Right ventricle myocardium superior (tissue), 1 donor: ENCODE measurements around the gene ZC3H18. TPM values are rescaled to one million over a fixed set of nuclear protein-coding genes. Genes with fewer than 3 reads are reported as not detected.
"Not testable (repeated sequence)": the region's sequence is repeated elsewhere in the genome, so short reads cannot be mapped to it uniquely, and the experiment has no call there.

Experiments used
- ATAC-seq: fragments of 200-7000 bp; cut with Tn5 transposase; one replicate; pipeline ENCODE4 v1.9.1; 2020; ENCODE audit warnings: mild to moderate bottlenecking; ENCODE audit not compliant: poor library complexity
- DNase-seq: peaks from one replicate; pipeline ENCODE4 v3.0.0-alpha.2; 2020
- intact Hi-C: fragments of 100-400 bp; cut with DNase I; formaldehyde crosslinking; loops from one replicate; pipeline ENCODE4 v1.11.2; 2022
- total RNA-seq: library from RNA; stranded (reverse); fragmentation: NEBNext Ultra II Directional; extraction: Animal tissue kit (Norgen Biotek cat#: 25700); gene quantifications from one replicate; pipeline ENCODE4 v1.2.1, GENCODE V29; 2021
- donor health status: DM: no; HTN: yes; CAD: no; lungs with severe emphysema.

ZC3H18 gene
- total RNA-seq, 1 donor from 2014 or later, result 23.5 TPM

GRCh38 chr16:88593910-88594309, 23.7 kb downstream of the ZC3H18 start:
- intact Hi-C loops, result no loop called here
- DNase-seq, result no peak
- ATAC-seq, result no peak

- ATAC-seq, result no peak
- intact Hi-C loops, result no loop called here
- no peak for DNase-seq
Observed at GRCh38 chr16:88595101-88595500, 24.9 kb downstream of the ZC3H18 start.

- ATAC-seq (no peak), DNase-seq (no peak)
- intact Hi-C loops, result no loop called here
Observed at GRCh38 chr16:88595921-88596320, 25.7 kb downstream of the ZC3H18 start.

- intact Hi-C loops, result no loop called here
- DNase-seq, result no peak
- ATAC-seq, result no peak
Observed at GRCh38 chr16:88596483-88596882, 26.3 kb downstream of the ZC3H18 start.

- DNase-seq, result no peak
- ATAC-seq, result no peak
- intact Hi-C loops, result no loop called here
Observed at GRCh38 chr16:88597856-88598491, 27.8 kb downstream of the ZC3H18 start.

GRCh38 chr16:88599092-88599733, 29.0 kb downstream of the ZC3H18 start:
- intact Hi-C loops, result no loop called here
- ATAC-seq (peak; percentile 74), DNase-seq (peak; percentile 91)

- intact Hi-C loops, result no loop called here
Observed at GRCh38 chr16:88599825-88600538, 29.8 kb downstream of the ZC3H18 start.

GRCh38 chr16:88600539-88600896, 30.3 kb downstream of the ZC3H18 start:
- DNase-seq (no peak), ATAC-seq (no peak)
- intact Hi-C loops, result no loop called here

More at GRCh38 chr16:88599825-88600538, 29.8 kb downstream of the ZC3H18 start:
- ATAC-seq (peak; percentile 50), DNase-seq (peak; percentile 71)

GRCh38 chr16:88601313-88602036, 31.3 kb downstream of the ZC3H18 start:
- DNase-seq, result no peak
- ATAC-seq, result no peak
- intact Hi-C loops, result no loop called here

GRCh38 chr16:88602091-88602490, 31.9 kb downstream of the ZC3H18 start:
- ATAC-seq, result no peak
- no peak for DNase-seq
- intact Hi-C loops, result no loop called here

GRCh38 chr16:88605186-88606147, 35.3 kb downstream of the ZC3H18 start:
- intact Hi-C loops, result no loop called here
- ATAC-seq, result peak; percentile 65
- no peak for DNase-seq

GRCh38 chr16:88606148-88606757, 36.0 kb downstream of the ZC3H18 start:
- intact Hi-C loops, result no loop called here
- DNase-seq (no peak), ATAC-seq (no peak)

- DNase-seq (no peak), ATAC-seq (no peak)
- intact Hi-C loops, result no loop called here
Observed at GRCh38 chr16:88608076-88608475, 37.9 kb downstream of the ZC3H18 start.

- ATAC-seq, intact Hi-C loops, DNase-seq: not testable (repeated sequence)
Observed at GRCh38 chr16:88609426-88609825, 39.2 kb downstream of the ZC3H18 start.

- DNase-seq (no peak), ATAC-seq (no peak)
- intact Hi-C loops, result no loop called here
Observed at GRCh38 chr16:88610080-88610479, 39.9 kb downstream of the ZC3H18 start.

GRCh38 chr16:88610909-88611812, 41.0 kb downstream of the ZC3H18 start:
- ATAC-seq (no peak), DNase-seq (no peak)
- intact Hi-C loops, result no loop called here

GRCh38 chr16:88613293-88613692, 43.1 kb downstream of the ZC3H18 start:
- ATAC-seq, result no peak
- intact Hi-C loops, result no loop called here
- DNase-seq, result no peak
